ENCODE measurements around the gene COL23A1.
"Not testable (repeated sequence)": the region's sequence is repeated elsewhere in the genome, so short reads cannot be mapped to it uniquely, and the experiment has no call there.

The COL23A1 gene

DNA sequence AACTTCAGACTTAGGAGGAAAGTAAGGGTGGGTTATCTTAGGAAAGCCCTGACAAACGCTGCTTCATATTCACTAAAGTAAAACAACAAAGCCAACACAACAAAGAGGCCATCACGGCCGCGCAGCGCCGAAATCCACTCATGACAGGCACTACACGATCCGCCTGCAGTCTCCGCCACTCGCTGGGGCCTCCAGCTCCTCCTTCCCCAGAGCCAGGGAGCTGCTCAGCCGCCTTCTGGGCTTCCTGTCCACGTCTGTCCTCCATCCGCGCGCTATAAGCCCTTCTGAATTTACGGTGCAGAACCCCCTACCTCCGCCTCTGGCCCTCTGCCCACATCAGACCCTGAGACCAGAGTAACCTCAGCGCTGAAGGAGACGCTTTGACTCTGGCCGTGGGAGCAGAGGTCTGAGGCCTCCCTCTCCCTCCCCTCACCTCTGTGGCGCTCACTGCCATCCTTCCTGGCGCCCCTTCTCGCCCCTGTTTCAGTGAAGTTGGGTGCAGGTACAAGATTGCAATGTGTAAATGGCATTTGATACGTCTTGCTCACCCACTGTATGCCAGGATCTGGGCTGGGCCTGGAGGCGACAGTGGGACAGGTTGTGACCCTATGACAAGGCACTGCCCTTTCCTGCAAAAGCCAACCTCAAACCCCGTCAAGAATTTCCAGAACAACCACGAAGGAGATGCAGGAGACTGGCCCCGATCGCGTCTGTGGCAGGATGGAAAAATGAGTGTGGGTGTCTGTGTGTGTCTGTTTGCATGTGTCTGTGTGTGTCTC is 282.7 kb downstream of the COL23A1 start:
- no peak for DNase-seq (ENCODE audit: extremely low read depth, low read depth)
- TF ChIP-seq, protein P1, sequence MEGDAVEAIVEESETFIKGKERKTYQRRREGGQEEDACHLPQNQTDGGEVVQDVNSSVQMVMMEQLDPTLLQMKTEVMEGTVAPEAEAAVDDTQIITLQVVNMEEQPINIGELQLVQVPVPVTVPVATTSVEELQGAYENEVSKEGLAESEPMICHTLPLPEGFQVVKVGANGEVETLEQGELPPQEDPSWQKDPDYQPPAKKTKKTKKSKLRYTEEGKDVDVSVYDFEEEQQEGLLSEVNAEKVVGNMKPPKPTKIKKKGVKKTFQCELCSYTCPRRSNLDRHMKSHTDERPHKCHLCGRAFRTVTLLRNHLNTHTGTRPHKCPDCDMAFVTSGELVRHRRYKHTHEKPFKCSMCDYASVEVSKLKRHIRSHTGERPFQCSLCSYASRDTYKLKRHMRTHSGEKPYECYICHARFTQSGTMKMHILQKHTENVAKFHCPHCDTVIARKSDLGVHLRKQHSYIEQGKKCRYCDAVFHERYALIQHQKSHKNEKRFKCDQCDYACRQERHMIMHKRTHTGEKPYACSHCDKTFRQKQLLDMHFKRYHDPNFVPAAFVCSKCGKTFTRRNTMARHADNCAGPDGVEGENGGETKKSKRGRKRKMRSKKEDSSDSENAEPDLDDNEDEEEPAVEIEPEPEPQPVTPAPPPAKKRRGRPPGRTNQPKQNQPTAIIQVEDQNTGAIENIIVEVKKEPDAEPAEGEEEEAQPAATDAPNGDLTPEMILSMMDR (IDR thresholded peaks at IDR 0.05; ENCODE audit: low read depth, low read length, missing control alignments), result no peak
- no peak overlapping the region for H3K4me3 ChIP-seq (replicated peaks; ENCODE audit: low read depth, low read length)

DNA sequence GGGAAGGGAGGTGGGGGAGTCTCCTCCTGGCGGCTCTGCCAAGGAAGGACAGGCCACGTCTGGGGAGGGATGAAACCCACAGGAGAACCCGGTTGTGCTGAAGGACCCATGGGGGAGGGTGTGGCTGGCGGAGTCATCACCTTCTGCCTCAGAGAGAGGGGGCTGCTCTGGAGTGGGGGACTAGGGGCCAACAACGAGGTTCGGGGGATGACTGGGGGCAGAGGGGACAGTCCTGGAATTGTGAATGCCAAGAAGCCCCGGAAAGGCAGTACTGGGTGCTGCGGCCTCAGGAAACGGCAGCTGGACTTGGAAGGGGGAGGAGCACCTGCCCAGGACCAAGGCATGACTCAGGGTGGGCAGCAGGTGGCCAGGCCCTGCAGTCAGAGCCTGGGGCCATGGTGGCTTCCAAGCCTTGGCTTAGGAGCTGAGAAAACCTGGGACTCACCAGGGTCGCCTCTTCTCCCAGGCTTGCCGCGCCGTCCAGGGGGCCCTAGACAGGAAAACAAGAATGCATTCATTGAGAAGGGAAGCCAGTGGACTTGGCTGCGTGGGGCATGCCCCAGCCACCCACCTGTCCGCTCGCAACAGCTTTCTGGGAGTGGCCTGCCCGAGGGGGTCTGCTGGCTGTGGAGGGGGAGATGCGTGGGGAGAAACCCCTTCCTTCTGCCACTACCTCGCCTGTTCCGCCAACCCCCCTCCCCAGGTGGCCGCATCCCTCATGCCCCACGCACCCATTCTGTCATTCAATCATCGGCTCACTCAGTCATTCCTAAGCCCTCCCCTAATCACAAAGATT is 283.6 kb downstream of the COL23A1 start:
- TF ChIP-seq, protein P1 (IDR thresholded peaks at IDR 0.05; ENCODE audit: low read depth, low read length, missing control alignments), result no peak
- H3K4me3 ChIP-seq (replicated peaks; ENCODE audit: low read depth, low read length), result no peak overlapping the region
- DNase-seq (ENCODE audit: extremely low read depth, low read depth), result no peak

DNA sequence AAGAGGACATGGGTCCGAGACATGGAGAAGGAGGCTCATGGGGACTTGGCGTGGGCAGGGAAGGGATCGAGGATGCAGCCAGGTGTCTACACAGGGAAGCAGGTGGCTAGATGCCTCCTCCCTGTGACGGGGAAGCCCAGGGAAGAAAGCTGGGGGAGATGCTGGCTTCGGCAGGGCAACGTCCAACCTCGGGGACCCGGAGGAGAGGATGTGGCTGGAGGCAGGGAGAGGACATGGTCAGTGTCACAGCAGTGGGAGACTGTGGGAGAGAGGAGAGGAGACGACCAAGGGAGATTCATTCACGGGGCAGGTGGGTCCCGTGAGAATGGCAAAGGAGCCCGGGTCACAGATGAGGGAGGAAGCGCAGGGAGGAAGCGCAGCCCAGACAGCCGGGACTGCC is 284.4 kb downstream of the COL23A1 start:
- no peak overlapping the region for H3K4me3 ChIP-seq (replicated peaks; ENCODE audit: low read depth, low read length)
- no peak for DNase-seq (ENCODE audit: extremely low read depth, low read depth)
- TF ChIP-seq, protein P1 (IDR thresholded peaks at IDR 0.05; ENCODE audit: low read depth, low read length, missing control alignments), result no peak

DNA sequence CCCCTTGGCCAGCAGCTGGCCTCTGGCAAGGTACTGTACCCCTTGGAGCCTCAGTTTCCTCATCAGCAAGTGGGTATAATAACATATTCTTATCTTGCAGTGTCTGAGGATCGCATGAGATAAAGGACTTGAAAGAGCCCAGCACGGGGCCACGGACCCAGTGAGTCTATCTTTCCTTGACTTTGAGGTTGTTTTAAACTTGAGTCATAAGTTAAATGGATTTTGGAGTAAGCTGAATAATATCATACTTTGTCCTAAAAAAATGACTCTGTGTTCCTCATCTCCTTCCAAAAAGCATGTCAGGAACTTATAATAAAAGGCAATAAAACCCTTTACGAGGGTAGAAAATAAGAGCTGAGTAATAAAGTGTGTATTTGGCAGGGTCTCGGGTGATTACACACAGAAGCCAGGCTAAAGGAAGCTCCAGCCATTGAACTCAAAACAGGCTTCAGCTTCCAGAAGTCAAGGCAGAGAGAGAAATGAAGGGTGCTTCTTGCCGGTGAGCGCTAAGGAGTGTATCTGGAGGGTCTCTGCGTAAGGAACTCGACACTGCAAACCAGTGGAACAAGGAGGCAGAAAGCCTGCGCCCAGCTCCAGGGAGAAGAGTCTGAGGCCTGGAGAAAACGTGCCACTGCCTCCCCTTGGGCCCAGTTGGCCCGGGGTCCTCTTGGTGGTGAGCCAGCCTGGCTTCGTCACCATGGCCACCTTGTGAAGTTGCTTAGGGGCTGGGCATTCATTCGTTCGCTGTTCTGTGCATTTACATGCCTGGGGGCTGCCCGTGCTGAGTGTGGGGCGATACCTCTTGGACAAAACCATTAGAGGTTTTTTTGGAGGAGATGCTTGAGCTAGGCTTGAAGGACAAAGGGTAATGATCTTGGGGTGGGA is 285.2 kb downstream of the COL23A1 start:
- TF ChIP-seq, protein P1 (IDR thresholded peaks at IDR 0.05; ENCODE audit: low read depth, low read length, missing control alignments), result no peak
- no peak for DNase-seq (ENCODE audit: extremely low read depth, low read depth)
- no peak overlapping the region for H3K4me3 ChIP-seq (replicated peaks; ENCODE audit: low read depth, low read length)

DNA sequence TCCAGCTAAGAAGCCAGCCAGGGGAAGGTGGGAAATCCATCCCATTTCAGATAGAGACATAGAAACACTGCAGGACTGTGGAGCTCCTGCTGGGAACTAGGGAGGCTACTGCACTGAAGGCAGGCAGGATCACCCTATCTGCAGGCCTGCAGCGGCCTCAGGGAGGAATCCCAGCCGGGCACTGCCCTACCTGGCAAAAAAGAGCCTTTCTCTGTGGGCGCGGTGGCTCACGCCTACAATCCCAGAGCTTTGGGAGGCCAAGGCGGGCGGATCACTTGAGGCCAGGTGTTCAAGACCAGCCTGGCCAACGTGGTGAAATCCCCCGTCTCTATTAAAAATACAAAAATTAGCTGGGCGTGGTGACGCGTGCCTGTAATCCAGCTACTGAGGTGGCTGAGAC is 286.2 kb downstream of the COL23A1 start:
- TF ChIP-seq, protein P1 (IDR thresholded peaks at IDR 0.05; ENCODE audit: low read depth, low read length, missing control alignments), result no peak
- DNase-seq (ENCODE audit: extremely low read depth, low read depth), result no peak
- no peak overlapping the region for H3K4me3 ChIP-seq (replicated peaks; ENCODE audit: low read depth, low read length)

DNA sequence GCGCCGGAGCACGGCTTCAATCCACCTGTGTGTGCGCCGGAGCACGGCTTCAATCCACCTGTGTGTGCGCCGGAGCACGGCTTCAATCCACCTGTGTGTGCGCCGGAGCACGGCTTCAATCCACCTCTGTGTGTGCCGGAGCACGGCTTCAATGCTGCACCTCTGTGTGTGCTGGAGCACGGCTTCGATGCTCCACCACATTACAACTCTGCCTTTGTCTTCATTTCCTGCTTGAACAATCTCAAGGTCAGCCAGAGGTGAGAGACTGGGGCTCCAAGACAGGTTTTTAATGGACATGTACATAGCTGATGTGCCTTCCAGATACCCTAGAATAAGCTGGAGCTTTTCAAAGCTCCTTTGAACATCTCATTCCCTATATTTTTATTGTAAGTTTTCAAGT is 287.9 kb downstream of the COL23A1 start:
- DNase-seq (ENCODE audit: extremely low read depth, low read depth); H3K4me3 ChIP-seq (replicated peaks; ENCODE audit: low read depth, low read length): not testable (repeated sequence)
